ENCODE measurements around the gene LCN9.
"Not testable (repeated sequence)": the region's sequence is repeated elsewhere in the genome, so short reads cannot be mapped to it uniquely, and the experiment has no call there.

LCN9 gene, protein sequence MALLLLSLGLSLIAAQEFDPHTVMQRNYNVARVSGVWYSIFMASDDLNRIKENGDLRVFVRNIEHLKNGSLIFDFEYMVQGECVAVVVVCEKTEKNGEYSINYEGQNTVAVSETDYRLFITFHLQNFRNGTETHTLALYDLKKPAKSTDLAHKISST

DNA sequence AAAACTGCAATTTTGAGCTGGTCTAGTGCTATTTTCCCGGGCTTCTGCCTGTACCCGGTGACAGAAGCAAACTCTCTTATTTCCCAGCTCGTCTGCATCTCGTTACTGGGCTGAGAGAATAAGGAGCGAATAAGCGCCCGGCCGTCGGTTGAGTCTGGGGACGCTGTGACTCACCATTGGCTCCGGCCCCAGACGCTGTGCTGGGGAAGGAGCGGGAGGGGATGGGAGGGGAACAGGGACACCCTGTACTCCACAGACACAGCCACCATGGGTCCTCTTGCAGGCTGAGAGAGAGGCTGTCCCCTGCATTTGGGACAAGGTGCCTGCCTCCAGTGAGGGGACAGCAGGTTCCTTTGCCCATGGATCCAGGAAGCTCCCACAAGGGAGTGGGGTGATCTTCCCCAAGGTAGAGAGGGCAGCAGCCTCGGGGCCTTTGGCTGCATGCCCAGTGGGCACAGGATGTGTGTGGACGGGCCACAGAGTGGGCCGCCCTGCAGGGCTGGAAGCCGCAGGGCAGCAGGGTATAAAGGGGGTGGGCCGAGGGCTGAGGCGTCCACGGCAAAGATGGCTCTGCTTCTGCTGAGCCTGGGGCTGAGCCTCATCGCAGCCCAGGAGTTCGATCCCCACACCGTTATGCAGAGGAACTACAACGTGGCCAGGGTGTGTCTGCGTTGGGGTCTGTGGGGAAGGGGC is at the start of gene LCN9:
LCN9 (plus strand) TSS at position 552 of the 693 bp plus-strand sequence; CDS start at position 565, 13 bp downstream.
- no peak for DNase-seq

DNA sequence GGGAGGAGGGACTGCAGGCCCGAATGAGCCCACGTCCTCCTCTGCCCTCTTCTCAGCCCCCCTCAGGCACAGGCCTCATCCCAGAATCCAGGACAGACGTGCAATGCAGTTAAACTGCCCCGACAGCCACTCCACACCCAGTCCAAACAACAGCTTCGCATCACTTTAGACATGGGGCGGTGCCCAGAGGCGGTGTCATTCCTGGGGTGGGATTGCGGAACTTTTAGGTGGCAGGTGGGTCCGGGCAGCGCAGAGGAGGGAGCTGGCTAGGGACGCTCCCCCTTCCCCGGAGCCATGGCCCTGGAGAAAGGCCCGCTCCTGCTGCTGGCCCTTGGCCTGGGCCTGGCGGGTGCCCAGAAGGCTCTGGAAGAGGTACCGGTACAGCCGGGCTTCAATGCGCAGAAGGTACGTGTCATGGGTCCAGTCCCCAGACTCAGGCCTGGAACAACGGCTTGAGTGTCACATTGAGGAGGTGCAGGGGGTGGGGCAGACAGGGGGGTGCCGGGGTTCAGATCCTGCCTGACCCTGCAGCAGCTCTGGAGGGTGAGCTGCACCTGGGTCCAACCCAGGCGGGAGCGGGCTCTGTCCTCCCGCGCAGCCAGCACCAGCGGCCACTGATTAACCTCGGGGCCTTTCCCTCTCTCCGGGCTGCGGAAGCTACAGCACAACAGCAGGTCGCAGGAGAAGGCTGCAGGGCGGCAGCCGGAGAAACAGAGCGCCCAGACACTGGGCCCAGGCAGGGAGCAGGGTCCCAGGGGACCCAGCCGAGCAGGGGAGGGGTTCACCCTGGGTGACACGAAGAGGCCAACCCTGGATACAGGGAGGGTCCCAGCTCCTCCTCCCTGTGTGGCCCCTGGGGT is 48.9 kb upstream of the LCN9 start:
- DNase-seq, result no peak

DNA sequence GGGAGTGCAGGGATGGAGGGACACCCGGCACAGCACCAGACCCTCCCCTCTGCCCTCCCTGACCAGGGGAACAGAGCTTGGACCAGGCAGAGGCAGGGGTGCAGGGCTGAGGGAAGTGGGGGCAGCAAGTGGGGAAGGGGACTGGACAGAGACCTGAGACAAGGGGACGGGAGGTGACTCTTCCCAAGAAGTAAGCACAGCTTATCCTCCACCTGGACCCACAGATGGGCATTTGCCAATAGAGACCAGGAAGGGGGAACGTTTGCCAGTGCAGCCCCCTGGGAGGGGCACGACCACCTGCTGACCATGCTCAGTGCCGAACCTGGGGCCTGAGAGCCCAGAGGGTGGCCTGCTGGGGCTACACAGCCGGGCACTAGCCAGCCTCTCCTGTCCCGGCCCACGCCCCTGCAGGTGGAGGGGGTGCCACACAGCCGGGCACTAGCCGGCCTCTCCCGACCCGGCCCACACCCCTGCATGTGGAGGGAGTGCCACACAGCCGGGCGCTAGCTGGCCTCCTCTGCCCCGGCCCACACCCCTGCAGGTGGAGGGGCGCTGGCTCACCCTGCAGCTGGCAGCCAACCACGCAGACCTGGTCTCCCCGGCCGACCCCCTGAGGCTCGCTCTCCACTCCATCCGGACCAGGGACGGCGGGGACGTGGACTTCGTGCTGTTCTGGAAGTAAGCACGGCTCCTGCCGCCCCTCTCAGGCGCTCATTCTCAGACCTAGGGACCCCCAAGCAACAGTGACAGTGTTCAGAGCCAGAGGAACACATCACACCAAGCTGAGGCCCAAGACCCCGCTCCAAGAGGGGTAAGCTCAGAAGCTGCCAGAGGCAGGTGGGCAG is 48.1 kb upstream of the LCN9 start:
- no peak for DNase-seq

DNA sequence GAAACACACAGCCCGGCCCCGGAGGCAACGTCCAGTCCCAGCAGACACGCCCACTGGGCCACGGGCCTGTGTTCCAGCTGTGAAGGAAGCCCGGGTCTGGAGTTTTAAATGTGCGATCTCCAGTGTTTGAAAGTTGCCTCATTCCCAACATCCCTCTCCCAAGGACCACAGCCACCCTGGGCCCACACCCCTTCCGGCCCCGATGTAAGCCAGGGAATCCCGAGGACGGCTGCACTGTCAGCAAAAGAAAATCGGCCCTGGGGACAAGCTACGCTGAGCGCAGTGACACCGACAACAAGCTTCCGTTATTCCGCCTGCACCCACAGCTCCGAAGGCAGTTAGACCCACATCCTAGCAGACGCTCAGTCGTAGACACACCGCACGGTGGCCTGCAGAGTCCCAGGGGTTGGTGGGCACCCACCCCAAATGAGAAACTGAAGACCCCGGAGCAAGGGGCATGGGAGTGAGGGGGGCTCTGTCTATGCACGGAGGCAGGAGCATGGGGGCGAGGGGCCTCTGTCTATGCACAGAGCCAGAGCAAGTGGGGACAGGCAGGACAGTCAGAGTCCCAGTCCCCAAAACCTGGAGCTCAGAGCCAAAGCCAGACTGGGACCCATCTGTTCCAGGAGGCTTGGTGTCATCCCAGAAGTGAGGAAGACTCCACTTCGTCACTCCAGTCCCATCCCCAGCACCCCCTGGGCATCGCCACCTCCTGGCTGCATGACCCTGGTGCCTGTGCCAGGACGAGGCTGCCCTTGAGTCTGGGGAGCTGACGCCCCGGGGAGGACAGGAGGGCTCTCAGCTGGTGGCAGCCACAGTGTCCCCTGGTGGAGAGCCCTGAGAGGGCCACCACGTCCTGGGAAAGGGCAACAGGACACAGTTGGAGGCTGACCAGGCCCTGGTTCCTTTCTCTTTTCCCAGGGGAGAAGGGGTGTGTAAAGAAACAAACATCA is 47.2 kb upstream of the LCN9 start:
- DNase-seq, result no peak

DNA sequence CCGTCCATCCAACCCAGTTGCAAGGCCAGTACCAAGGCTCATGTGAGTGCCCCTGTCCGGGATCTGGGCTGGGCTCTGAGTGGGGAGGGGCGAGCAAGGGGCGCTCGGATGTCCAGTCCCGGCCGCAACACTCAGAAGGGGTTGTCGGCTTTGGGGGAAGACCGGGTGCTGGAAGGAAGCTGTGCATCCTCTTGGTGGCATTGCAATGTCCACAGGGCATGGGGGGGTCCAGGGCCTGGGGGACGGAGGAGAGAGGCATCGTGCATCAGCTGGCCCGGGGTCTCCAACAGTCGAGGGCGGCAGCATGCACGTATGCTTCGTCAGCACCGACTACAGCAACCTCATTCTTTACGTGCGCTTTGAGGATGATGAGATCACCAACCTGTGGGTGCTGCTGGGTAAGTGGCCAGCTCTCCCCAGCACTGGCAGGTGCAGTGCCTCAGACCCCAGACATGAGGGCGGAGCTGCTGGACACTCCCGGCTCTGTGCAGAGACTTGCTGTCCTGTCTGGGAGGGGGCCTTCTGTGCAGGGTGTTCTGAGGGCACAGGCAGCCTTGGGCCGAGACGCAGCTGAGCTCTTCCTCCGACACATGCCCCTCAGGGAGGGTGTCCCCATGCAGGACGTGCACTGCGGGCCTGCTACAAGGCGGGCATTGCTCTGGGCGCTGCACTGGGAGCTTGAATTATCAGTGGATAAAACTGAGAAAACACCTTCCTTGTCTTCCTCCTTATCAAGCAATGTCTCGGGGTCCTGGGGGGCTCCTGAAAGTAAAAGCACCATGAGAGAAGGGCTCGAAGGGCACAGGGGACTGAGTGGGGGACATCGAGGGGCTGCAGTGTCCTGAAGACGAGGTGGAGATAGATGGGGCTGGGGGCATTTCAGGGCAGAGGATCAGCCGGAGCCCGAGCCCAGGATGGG is 46.2 kb upstream of the LCN9 start:
- DNase-seq, result no peak

DNA sequence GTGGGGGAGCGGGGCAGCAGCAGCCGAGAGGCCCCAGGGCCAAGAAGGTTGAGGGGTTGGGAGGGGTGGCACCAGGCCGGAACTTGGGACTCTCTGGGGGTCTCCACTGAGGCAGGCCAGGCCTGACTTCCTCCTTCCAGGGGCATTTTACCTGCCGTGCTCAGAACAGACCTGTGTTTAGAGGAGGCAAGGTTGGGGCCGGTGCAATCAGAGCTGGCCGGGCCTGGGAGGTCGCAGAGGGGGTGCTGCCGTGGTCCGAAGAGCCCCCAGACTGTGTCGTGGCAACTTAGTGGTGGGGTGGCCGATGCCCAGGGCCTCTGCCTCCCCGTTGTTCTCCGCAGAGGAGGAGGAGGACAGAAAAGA is 45.6 kb upstream of the LCN9 start:
- no peak for DNase-seq

DNA sequence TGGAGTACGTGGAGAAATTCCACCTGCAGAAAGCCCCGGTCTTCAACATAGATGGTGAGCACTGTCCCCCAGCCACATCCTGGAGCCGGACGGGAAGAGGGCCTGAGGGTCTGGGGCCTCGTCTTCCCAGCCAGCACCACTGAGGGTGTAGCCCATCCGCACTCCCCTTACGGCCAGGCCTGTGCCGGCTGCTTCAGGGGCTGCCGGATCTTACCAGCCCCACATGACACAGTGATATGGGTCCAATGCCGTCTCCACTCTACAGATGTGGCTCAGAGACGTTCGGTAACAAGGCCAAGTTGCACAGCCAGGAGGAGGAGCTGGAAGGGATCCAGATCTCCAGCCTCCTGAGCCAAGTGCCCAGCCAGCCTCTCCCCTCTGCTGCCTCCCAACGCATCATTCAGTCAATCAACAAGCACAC is 45.1 kb upstream of the LCN9 start:
- no peak for DNase-seq

DNA sequence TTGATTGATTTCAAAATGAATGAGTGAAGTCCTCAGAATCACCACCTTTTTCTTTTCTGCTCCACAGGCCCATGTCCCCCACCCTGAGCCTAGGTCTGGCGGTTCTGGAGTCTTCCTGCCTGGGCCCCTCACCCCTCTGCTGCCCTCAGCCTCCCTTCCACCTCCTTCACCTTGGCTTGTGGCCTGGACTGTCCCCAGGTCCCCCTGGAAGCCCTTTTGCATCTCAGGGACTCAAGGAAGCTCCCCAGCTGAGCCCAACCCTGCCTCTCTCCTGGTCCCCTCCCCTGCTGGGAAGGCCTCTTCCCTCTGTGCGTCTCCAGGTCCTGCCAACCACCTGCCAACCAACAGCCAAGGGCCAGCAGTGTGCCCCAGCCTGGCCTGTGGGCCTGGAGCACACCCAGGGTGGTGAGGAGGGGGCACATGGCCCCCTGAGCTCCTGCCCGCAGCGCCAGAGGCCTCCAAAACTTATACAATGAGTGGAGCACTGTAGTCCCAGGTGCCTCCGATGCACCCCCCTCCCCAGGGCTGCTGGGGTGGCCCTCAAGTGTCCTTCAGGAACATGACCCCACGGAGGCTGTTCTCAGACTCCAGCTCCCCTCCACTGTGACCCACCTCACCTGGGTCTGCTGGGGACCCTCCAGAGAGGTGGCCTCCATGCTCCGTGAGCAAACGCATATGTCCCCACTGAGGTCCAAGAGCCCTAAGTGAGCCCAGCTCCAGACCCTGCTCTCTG is 44.1 kb upstream of the LCN9 start:
- DNase-seq, result no peak

DNA sequence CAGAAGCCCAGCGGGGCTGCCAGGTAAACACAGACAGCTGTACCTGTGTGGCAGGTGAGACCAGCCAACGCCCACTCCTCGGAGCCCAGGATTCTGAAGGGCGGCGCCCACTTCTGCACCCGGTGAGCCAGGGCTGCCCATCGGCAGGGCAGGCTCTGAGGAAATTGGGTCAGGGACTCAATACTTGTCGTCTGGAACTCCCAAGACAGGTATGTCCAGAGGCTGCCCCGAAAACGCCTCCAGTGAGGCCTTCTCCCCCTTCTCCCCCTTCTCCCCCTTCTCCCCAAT is 43.6 kb upstream of the LCN9 start:
- no peak for DNase-seq

DNA sequence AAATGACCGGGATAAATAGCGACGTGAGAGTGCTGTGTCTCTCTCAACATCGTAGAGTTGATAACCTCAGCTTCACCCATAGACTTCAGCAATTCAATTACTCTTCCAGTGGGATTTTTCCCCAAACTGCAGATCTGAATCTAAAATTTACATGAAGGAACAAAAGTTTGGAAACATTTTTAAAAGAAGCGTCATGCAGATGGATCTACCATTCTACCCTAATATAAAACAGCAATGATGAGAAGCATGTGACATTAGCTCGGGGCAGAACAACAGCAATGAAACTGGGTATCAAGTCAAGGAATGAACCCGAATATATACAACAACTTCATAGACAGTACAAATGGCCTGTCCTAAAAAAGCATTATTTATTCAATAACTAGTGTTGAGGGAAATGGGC is 42.6 kb upstream of the LCN9 start:
- no peak for DNase-seq

DNA sequence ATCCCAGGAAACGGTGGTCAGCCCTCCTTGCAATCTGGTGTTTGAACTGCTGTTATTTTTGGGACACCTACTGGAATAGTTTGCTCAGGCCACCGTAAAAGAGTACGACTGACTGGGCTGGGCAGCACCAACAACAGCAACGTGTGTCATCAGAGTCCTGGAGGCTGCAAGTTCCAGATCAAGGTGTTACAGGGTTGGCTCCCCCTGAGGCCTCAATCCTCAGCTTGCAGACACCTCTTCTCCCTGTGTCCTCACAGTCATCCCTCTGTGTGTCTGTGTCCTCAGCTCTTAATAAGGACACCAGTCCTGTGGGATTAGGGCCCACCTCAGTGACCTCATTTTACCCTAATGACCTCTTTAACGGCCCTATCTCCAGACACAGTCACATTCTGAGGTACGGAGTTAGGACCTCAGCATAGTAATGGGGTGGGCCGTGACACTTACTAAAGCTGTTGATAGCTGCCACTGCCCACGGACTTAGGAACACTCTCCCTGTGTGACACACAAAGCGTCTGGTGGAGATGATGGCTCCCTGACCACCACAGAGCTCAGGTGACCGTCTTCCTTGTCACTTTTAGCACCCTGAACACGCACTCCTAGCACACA is 40.6 kb upstream of the LCN9 start:
- no peak for DNase-seq

DNA sequence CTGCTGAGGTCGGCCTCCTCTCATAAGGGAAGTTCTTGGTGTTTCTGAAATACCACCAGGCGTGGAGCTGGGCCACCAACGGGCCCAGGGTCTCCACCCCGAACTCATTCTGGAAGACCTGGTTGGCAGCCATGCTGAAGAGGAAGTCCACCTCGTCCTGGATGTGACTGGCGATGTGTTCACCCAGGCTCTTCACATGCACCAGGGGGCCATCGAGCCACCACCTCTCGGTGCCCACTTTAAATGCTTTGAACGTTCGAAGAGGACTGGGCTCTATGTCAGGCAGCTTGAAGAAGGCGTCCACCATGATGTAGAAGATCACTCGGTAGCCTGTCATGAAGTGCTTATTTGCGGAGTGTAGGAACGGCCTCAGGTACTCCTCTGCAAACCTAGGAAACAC is 38.8 kb upstream of the LCN9 start:
- no peak for DNase-seq

DNA sequence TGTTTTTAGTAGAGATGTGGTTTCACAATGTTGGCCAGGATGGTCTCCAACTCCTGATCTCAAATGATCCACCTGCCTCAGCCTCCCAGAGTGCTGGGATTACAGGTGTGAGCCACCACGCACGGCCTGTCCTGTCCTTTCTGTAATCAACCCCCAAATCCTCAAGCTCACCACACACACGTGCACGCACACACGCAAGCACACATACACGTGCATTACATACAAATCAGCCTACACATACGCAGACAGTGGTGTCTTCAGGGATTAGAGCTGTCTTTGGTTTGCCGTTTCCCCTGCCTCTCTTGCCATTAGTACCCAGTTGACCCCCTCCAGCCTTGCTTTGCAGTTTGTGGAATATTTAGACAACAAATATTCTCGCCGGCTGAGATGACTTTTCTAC is 30.3 kb upstream of the LCN9 start:
- DNase-seq, result no peak

DNA sequence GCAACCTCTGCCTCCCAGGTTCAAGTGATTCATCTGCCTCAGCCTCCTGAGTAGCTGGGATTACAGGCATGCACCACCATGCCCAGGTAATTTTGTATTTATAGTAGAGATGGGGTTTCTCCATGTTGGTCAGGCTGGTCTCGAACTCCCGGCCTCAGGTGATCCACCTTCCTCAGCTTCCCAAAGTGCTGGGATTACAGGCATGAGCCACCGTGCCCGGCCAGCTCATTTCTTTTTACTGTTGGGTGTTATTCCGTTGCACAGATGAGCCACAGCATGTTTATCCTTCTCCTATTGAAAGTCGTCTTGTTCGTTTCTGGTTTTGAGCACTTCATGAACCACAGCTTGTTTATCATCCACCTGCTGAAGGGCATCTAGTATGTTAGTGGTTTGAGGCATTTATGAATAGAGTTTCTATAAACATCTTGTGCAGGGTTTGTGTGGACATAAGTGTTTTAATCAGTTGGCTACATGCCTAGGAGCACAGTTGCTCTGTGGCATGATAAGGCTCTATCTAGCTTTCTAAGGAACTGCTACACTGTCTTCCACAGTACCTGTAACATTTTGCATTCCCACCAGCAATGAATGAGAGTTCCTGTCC is 26.1 kb upstream of the LCN9 start:
- DNase-seq, result not testable (repeated sequence)

DNA sequence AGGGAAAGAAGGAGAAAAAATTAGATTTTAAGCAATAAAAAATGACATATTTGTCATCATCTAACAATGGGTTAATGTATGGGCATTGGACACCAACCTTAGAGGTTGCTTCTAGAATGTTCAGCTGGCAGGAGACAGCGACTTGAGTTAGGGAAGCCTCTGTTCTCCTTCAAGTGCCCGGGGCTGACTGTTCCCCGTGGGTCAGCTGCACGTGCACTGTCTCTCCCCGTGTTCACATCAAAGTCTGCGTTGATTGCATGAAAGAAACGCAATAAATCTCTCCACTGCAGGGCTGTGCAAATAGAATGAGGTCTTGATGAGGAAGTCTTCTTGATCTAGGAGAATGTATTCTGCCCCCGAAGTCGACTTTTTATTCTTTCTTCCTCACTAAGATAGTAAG is 23.9 kb upstream of the LCN9 start, which contains the start of gene GLT6D1:
GLT6D1 (minus strand) TSS at position 345 of the 400 bp plus-strand sequence. CDS start 353 bp downstream, outside the sequence.
- no peak for DNase-seq

DNA sequence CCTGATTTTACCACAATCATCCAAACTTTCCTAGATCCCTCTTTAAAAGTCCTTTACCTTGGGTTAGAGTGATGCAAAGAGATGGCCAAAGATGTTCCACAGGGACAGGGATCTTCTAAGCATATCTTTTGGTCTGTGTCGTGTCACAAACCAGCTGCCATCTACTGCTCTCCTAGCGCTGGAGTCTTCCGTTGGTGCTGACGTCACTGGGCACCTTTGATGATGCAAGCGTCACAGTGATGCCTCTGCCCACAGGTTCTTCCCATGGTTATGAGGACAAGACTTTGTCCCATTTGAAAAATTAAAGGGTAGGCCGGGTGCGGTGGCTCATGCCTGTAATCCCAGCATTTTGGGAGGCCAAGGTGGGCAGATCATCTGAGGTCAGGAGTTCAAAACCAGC is 22.1 kb upstream of the LCN9 start:
- DNase-seq, result no peak

DNA sequence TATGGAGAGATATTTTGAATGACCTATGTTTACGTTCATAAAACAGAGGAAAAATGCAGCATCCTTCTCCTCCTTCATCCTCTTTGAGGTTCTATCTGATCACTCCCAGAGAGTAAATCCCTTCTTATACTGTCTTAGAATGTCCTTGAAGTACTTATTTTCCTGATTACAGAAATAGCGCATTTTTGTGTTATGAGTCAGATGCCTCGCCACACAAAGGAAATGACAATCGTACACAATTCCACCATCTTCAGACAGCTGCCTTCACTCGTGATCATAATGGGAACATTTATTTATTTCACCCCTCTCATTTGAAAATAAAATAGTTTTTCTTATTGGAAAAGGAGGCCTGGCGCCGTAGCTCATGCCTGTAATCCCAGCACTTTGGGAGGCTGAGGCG is 21.4 kb upstream of the LCN9 start:
- DNase-seq, result no peak

DNA sequence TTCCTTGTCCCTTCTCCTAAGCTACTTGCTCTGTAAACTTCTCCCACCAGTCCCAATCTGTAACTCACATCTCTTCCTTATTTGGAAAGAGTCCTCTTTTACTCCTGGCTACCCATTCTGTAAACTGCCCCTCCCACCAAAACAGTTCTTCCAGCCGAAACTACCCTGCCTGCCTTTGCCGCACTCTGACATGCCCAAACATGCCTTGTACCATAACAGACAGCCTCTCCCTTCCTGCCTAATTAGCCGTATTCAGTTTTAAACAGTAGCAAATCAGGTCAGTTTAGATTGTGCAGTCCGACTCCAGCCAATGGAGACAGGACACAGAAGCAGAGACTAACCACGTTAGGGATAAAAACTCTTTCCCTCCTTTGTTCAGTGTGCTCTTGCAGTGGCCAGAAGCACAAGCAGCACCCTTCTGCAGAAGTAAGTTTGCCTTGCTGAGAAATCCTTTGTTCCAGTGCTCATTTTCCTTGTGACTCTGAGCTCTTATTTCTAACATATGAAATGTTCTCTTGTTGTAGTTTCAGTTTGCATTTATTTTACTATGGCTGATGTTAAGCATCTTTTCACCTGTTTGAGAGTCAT is 18.4 kb upstream of the LCN9 start:
- no peak for DNase-seq

DNA sequence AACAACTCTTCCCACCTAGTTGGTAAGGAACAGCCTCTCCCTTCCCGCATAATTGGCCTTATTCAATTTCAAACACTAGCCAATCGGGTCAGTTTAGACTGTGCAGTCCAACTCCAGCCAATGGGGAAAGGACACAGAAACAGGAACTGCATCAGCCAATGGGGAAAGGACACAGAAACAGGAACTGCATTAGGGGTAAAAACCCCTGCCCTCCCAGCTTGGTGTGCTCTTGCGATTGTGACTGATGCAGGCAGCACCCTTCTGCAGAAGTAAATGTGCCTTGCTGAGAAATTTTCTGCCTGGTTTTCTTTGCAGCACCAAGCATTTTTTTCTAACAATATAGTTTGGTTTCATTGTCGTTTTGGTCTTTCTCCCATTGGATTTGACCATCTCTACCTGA is 15.2 kb upstream of the LCN9 start:
- DNase-seq, result no peak

Data from NCI-H1105 (cell line).